HFF-Myc (cell line): ENCODE data around the gene POLR1F.
"Not testable (repeated sequence)": the region's sequence is repeated elsewhere in the genome, so short reads cannot be mapped to it uniquely, and the experiment has no call there.

ENCODE experiments used
- DNase-seq: peaks from one replicate; pipeline ENCODE4 v3.0.0-alpha.2; 2011; ENCODE audit warnings: low read depth; ENCODE audit errors: extremely low read depth
- H3K4me3 ChIP-seq: replicated peaks from 2 replicates; pipeline ENCODE4 v1.5.1; 2011; ENCODE audit warnings: low read depth, mild to moderate bottlenecking, control low read depth, low read length
- CTCF ChIP-seq: IDR thresholded peaks from 2 replicates; pipeline ENCODE4 v1.5.1; 2012; ENCODE audit warnings: mild to moderate bottlenecking, low read depth, low read length, control low read depth; ENCODE audit errors: missing control alignments

Gene POLR1F

GRCh38 chr7:19701471-19701870 lies 7.4 kb downstream of the POLR1F start:
- no peak for TF ChIP-seq CTCF

GRCh38 chr7:19700936-19701335 lies 7.9 kb downstream of the POLR1F start:
- no peak for DNase-seq
- no peak overlapping the region for H3K4me3 ChIP-seq
- TF ChIP-seq CTCF = no peak

More at GRCh38 chr7:19701471-19701870, 7.4 kb downstream of the POLR1F start:
- no peak overlapping the region for H3K4me3 ChIP-seq
- DNase-seq = no peak

- TF ChIP-seq CTCF = no peak
- DNase-seq = no peak
- H3K4me3 ChIP-seq = no peak overlapping the region
These were observed 10.5 kb downstream of the POLR1F start for GRCh38 chr7:19698331-19698730.

- H3K4me3 ChIP-seq = no peak overlapping the region
- no peak for TF ChIP-seq CTCF
- no peak for DNase-seq
These were observed 11.9 kb downstream of the POLR1F start for GRCh38 chr7:19696926-19697325.

- DNase-seq = no peak
- no peak overlapping the region for H3K4me3 ChIP-seq
- no peak for TF ChIP-seq CTCF
These were observed 16.6 kb downstream of the POLR1F start for GRCh38 chr7:19692111-19692828.

- no peak for DNase-seq
- TF ChIP-seq CTCF = no peak
- H3K4me3 ChIP-seq = no peak overlapping the region
These were observed 18.1 kb downstream of the POLR1F start for GRCh38 chr7:19690736-19691135.

- DNase-seq, H3K4me3 ChIP-seq: not testable (repeated sequence)
These were observed 19.7 kb downstream of the POLR1F start for GRCh38 chr7:19689130-19689529.
